Osteoblast (primary cell): ENCODE measurements around the gene STUB1. TPM values are rescaled to one million over a fixed set of nuclear protein-coding genes. Genes with fewer than 3 reads are reported as not detected.
A peak's percentile ranks its signal among the peaks of the same experiment; 100 is the strongest.

Experiments
- DNase-seq: peaks from one replicate; pipeline ENCODE4 v3.0.0; 2011; ENCODE audit warnings: low spot score, mixed read lengths; ENCODE audit not compliant: insufficient read length; ENCODE audit errors: missing footprints
- H2AFZ ChIP-seq: 2 replicates; pipeline ENCODE4 v1.6.0; 2011; ENCODE audit warnings: mild to moderate bottlenecking, low read length
- H3K27ac ChIP-seq: 2 replicates; pipeline ENCODE4 v1.5.1; 2011; ENCODE audit warnings: mild to moderate bottlenecking, low read depth, low read length, moderate library complexity
- H3K27me3 ChIP-seq: 2 replicates; pipeline ENCODE4 v1.6.0; 2012; ENCODE audit warnings: mild to moderate bottlenecking, control low read depth, inconsistent platforms, low read length, moderate library complexity; ENCODE audit not compliant: insufficient read depth
- H3K36me3 ChIP-seq: 2 replicates; pipeline ENCODE4 v1.5.1; 2011; ENCODE audit warnings: mild to moderate bottlenecking, low read length, control low read depth, moderate library complexity; ENCODE audit not compliant: insufficient read depth
- H3K4me1 ChIP-seq: 2 replicates; pipeline ENCODE4 v1.5.1; 2011; ENCODE audit warnings: mild to moderate bottlenecking, low read length, control low read depth, moderate library complexity; ENCODE audit not compliant: insufficient read depth
- H3K4me2 ChIP-seq: 2 replicates; pipeline ENCODE4 v1.6.0; 2011; ENCODE audit warnings: mild to moderate bottlenecking, low read length; ENCODE audit not compliant: insufficient read depth
- H3K4me3 ChIP-seq: fragments of 200-600 bp; sonication (generic); 3 replicates; pipeline ENCODE4 v1.5.1; 2012; ENCODE audit warnings: mild to moderate bottlenecking, low read length, inconsistent platforms; ENCODE audit not compliant: insufficient read depth
- H3K79me2 ChIP-seq: 2 replicates; pipeline ENCODE4 v1.6.0; 2012; ENCODE audit warnings: mild to moderate bottlenecking, low read length, control low read depth, inconsistent platforms; ENCODE audit not compliant: insufficient read depth
- H3K9me3 ChIP-seq: 2 replicates; pipeline ENCODE4 v1.5.1; 2011; ENCODE audit warnings: low read depth, low read length, control low read depth
- H4K20me1 ChIP-seq: 2 replicates; pipeline ENCODE4 v1.6.0; 2012; ENCODE audit warnings: mild to moderate bottlenecking, low read length, control low read depth; ENCODE audit not compliant: insufficient read depth
- total RNA-seq: library from RNA; depleted of rRNA; stranded (reverse); fragments of >200 nt; gene quantifications from 2 replicates; pipeline ENCODE4 v1.2.3, GENCODE V29; 2012
- TF ChIP-seq, protein P1 (sequence below): IDR thresholded peaks from 2 replicates; pipeline ENCODE4 v1.5.1; 2011; ENCODE audit warnings: mild to moderate bottlenecking, low read depth, low read length, moderate library complexity; ENCODE audit errors: extremely low read depth

Gene STUB1
- total RNA-seq, 1 donor, result 102 TPM

DNA sequence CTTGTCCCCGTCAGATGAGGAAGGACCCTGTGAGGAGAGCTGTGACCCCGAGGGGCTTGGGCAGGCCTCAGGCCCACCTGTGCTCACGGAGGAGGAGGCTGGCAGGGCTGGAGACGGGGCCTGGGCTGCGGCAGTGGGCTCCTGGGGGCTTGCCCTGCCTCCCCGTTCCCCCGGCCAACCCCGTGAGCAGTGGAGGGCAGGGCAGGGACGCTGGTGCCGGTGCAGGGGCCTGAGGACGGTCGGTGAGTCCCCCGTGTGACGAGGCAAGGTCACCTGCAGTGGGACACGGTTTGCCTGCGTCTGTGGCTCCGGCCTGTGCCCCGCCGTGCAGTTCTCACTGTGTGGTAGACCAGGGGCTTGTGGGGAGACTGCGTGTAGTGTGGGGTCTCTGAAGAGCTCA lies 20.6 kb upstream of the STUB1 start:
- Histone ChIP-seq H4K20me1 (no peaks in the 10 kb centered on the region), H3K4me1 (no peaks in the 10 kb centered on the region), H3K79me2 (no peaks in the 10 kb centered on the region), H2AFZ (no peak overlapping the region), H3K4me2 (no peak overlapping the region), H3K27me3 (no peaks in the 10 kb centered on the region), H3K27ac (no peak overlapping the region), H3K9me3 (no peaks in the 10 kb centered on the region), H3K4me3 (no peak overlapping the region), H3K36me3 (peaks cover 7% of the 10 kb centered on the region)
- no peak for DNase-seq
- TF ChIP-seq, protein P1, sequence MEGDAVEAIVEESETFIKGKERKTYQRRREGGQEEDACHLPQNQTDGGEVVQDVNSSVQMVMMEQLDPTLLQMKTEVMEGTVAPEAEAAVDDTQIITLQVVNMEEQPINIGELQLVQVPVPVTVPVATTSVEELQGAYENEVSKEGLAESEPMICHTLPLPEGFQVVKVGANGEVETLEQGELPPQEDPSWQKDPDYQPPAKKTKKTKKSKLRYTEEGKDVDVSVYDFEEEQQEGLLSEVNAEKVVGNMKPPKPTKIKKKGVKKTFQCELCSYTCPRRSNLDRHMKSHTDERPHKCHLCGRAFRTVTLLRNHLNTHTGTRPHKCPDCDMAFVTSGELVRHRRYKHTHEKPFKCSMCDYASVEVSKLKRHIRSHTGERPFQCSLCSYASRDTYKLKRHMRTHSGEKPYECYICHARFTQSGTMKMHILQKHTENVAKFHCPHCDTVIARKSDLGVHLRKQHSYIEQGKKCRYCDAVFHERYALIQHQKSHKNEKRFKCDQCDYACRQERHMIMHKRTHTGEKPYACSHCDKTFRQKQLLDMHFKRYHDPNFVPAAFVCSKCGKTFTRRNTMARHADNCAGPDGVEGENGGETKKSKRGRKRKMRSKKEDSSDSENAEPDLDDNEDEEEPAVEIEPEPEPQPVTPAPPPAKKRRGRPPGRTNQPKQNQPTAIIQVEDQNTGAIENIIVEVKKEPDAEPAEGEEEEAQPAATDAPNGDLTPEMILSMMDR, result no peak

DNA sequence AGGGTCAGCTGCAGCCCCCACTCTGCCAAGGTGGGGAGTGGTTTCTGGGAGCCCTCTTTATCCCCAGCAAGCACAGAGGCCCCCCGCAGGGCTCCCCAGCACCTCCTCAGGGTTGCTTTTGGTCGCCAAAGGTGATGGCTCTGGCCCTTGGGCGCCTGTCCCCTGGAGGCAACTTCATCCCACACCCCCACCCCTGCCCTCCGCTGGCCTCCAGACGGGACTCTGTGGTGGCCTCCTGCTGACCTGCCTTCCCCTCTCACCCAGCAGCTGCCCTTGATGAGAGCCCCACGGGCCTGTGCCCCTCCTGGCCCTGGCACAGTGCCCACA lies 20.1 kb upstream of the STUB1 start:
- Histone ChIP-seq H3K27me3 (no peaks in the 10 kb centered on the region), H3K36me3 (peaks cover 7% of the 10 kb centered on the region), H3K4me1 (no peaks in the 10 kb centered on the region), H3K27ac (no peak overlapping the region), H3K79me2 (no peaks in the 10 kb centered on the region), H3K9me3 (no peaks in the 10 kb centered on the region), H3K4me2 (peak overlapping the region; percentile 69), H3K4me3 (no peak overlapping the region), H2AFZ (no peak overlapping the region), H4K20me1 (no peaks in the 10 kb centered on the region)
- no peak for DNase-seq
- TF ChIP-seq, protein P1, result no peak

DNA sequence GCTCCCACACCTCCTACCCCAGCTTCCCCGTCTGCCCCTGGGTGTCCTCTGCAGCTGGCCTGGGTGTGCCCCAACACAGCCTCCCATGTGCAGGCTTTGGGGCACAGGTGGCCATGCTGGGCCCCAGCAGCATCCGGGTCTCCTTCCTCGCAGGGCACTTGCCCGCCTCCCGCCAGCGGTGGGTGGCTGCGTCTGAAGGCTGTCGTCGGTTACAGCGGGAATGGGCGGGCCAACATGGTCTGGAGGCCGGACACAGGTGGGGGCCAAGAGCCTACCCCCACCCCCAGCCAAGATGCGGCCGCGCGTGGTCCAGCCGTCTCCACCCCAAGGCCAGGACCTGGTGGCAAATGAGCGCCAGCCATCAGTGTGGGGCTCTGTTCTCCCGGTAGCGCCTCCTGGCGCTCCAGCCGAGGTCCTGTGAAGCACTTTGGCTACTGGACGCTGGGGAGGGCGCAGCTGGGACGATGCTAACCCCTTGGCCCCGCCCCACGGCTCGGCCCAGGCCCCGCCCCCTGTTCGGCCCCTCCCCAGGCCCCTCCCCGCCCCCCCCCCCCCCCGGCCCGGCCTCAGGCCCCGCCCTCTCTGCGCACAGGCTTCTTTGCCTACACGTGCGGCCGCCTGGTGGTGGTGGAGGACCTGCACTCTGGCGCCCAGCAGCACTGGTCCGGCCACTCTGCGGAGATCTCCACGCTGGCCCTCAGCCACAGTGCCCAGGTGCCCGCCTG lies 19.6 kb upstream of the STUB1 start:
- TF ChIP-seq, protein P1, result peak; percentile 41
- H3K79me2 ChIP-seq, result no peaks in the 10 kb centered on the region
- peaks cover 5% of the 10 kb centered on the region for H3K36me3 ChIP-seq
- H3K4me1 ChIP-seq, result no peaks in the 10 kb centered on the region
- H3K4me3 ChIP-seq, result peak overlapping the region; percentile 45
- peak; percentile 99 for DNase-seq
- no peaks in the 10 kb centered on the region for H3K9me3 ChIP-seq
- H4K20me1 ChIP-seq, result no peaks in the 10 kb centered on the region
- H3K27ac ChIP-seq, result no peak overlapping the region
- H3K27me3 ChIP-seq, result no peaks in the 10 kb centered on the region
- peak overlapping the region; percentile 69 for H3K4me2 ChIP-seq
- H2AFZ ChIP-seq, result peak overlapping the region; percentile 72

DNA sequence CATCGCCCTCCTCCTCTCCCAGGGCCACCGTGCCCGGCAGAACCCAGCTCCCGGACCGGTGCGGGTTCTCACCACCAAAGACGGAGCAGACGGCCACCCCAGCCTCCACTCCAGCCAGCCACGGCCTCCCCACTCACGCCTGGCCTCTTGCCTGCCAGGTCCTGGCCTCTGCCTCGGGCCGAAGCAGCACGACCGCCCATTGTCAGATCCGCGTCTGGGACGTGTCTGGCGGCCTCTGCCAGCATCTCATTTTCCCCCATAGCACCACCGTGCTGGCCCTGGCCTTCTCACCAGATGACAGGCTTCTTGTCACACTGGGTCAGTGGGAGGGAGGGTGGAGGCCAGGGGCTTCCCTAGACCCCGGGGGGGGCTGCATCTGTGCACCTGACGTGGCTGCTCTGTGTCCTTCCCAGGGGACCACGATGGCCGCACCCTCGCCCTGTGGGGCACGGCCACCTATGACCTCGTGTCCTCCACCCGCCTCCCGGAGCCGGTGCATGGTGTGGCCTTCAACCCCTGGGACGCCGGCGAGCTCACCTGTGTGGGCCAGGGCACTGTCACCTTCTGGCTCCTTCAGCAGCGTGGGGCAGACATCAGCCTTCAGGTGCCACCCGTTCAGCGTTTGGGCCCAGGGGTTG lies 18.9 kb upstream of the STUB1 start:
- no peak overlapping the region for H3K4me3 ChIP-seq
- no peaks in the 10 kb centered on the region for H3K9me3 ChIP-seq
- H4K20me1 ChIP-seq, result no peaks in the 10 kb centered on the region
- TF ChIP-seq, protein P1, result no peak
- no peak overlapping the region for H3K27ac ChIP-seq
- H3K36me3 ChIP-seq, result peaks cover 2% of the 10 kb centered on the region
- DNase-seq, result no peak
- H3K27me3 ChIP-seq, result no peaks in the 10 kb centered on the region
- H3K79me2 ChIP-seq, result no peaks in the 10 kb centered on the region
- H2AFZ ChIP-seq, result no peak overlapping the region
- no peak overlapping the region for H3K4me2 ChIP-seq
- no peaks in the 10 kb centered on the region for H3K4me1 ChIP-seq
